ENCODE measurements around the gene ESR1.
"Not testable (repeated sequence)": the region's sequence is repeated elsewhere in the genome, so short reads cannot be mapped to it uniquely, and the experiment has no call there.

DNA sequence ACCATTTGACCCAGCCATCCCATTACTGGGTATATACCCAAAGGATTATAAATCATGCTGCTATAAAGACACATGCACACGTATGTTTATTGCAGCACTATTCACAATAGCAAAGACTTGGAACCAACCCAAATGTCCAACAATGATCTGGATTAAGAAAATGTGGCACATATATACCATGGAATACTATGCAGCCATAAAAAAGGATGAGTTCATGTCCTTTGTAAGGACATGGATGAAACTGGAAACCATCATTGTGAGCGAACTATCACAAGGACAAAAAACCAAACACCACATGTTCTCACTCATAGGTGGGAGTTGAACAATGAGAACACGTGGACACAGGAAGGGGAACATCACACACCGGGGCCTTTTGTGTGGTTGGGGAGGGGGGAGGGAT, 226.3 kb downstream of the ESR1 start:
- TF ChIP-seq POLR2AphosphoS5, POLR2A (IDR thresholded peaks at IDR 0.05): not testable (repeated sequence)
- TF ChIP-seq, protein P1, sequence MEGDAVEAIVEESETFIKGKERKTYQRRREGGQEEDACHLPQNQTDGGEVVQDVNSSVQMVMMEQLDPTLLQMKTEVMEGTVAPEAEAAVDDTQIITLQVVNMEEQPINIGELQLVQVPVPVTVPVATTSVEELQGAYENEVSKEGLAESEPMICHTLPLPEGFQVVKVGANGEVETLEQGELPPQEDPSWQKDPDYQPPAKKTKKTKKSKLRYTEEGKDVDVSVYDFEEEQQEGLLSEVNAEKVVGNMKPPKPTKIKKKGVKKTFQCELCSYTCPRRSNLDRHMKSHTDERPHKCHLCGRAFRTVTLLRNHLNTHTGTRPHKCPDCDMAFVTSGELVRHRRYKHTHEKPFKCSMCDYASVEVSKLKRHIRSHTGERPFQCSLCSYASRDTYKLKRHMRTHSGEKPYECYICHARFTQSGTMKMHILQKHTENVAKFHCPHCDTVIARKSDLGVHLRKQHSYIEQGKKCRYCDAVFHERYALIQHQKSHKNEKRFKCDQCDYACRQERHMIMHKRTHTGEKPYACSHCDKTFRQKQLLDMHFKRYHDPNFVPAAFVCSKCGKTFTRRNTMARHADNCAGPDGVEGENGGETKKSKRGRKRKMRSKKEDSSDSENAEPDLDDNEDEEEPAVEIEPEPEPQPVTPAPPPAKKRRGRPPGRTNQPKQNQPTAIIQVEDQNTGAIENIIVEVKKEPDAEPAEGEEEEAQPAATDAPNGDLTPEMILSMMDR (IDR thresholded peaks at IDR 0.05) = not testable (repeated sequence)

Data from breast epithelium (tissue), 3 donors.